Neural cell (in vitro differentiated cells): ENCODE results near the gene MGST1.

Experiments
- CTCF ChIP-seq: fragments of 450-650 bp; IDR thresholded peaks from 2 replicates; pipeline ENCODE4 v1.5.1; 2014; ENCODE audit warnings: antibody characterized with exemption, mild to moderate bottlenecking, moderate library complexity; ENCODE audit not compliant: poor library complexity, severe bottlenecking
- EP300 ChIP-seq: fragments of 450-650 bp; conservative IDR thresholded peaks from 2 replicates; pipeline ENCODE4 v1.6.1; 2014; ENCODE audit warnings: antibody characterized with exemption, mild to moderate bottlenecking, moderate library complexity; ENCODE audit not compliant: poor library complexity, severe bottlenecking
- TAF1 ChIP-seq: IDR thresholded peaks from 2 replicates; pipeline ENCODE4 v1.6.1; 2012; ENCODE audit warnings: low read depth

GRCh38 chr12:16359512-16360491, 12.4 kb downstream of the MGST1 start:
- TF ChIP-seq CTCF (no peak), EP300 (no peak), TAF1 (no peak)
